HCT116 (cell line): ENCODE data around the gene TENM4. TPM values are rescaled to one million over a fixed set of nuclear protein-coding genes. Genes with fewer than 3 reads are reported as not detected.

Source experiments
- ATAC-seq: fragments of 200-7000 bp; cut with Tn5 transposase; 2 replicates; pipeline ENCODE4 v1.9.1; 2020; ENCODE audit warnings: mild to moderate bottlenecking, moderate library complexity
- BruUV-seq: library from RNA; stranded (reverse); fragments of 400-500 nt; replicated peaks from 2 replicates; lab custom pipeline; 2021; lab: Mats Ljungman, UMichigan
- CTCF ChIA-PET: fragments of 300-600 bp; sonication (Branson Sonifier 250); formaldehyde crosslinking; loops from one replicate; lab custom pipeline; 2021; ENCODE audit warnings: antibody characterized with exemption; lab: Charles Lee
- POLR2A ChIA-PET: fragments of 300-600, 350-600 bp; sonication (Branson Sonifier 250); formaldehyde crosslinking; loops from one replicate; lab custom pipeline; 2021; ENCODE audit warnings: antibody characterized with exemption; lab: Charles Lee
- RAD21 ChIA-PET, 2 experiments: fragments of 300-600 bp; sonication (Branson Sonifier 250); formaldehyde crosslinking; loops; one replicate each; lab custom pipeline; 2023; ENCODE audit warnings: low total read pairs in 2 of 2; ENCODE audit not compliant: uncharacterized antibody in 2 of 2, unreplicated experiment in 2 of 2, low non-redundant PET in 1 of 2; lab: Charles Lee
- DNase-seq: peaks from one replicate; pipeline ENCODE4 v3.0.0-alpha.2; 2010; ENCODE audit warnings: low read depth, low spot score
- H2AFZ ChIP-seq: fragments of 200-600 bp; shearing (Covaris generic), sonication (generic); 2 replicates; pipeline ENCODE4 v1.6.1; 2017; ENCODE audit warnings: low read depth, mixed run types, mixed read lengths, antibody characterized with exemption, low read length; ENCODE audit not compliant: poor library complexity, severe bottlenecking
- H3K27ac ChIP-seq: 2 replicates; pipeline ENCODE4 v1.5.1; 2012; ENCODE audit warnings: low read depth, low read length
- H3K27me3 ChIP-seq: fragments of 200-600 bp; sonication (generic); 2 replicates; pipeline ENCODE4 v1.6.1; 2016; ENCODE audit warnings: mixed run types, low read length, mixed read lengths; ENCODE audit not compliant: insufficient read depth
- H3K36me3 ChIP-seq, 2 experiments: fragments of 200-500 bp in 1 of 2; fragments of 200-600 bp in 1 of 2; sonication (Bioruptor generic) in 1 of 2; sonication (generic) in 1 of 2; 2 replicates each; pipeline versions ENCODE4 v1.5.1 to v1.6.1; 2014 to 2016; ENCODE audit warnings: low read length in 2 of 2, inconsistent platforms in 1 of 2, mixed read lengths in 1 of 2, mixed run types in 1 of 2; ENCODE audit not compliant: insufficient read depth in 2 of 2, control insufficient read depth in 1 of 2
- H3K4me1 ChIP-seq, 2 experiments: fragments of 200-600 bp in 1 of 2; sonication (generic) in 1 of 2; 2 replicates each; pipeline versions ENCODE4 v1.5.1 to v1.6.1; 2012 to 2017; ENCODE audit warnings: low read length in 2 of 2, inconsistent platforms in 1 of 2, mild to moderate bottlenecking in 1 of 2, mixed read lengths in 1 of 2, mixed run types in 1 of 2, moderate library complexity in 1 of 2; ENCODE audit not compliant: insufficient read depth in 2 of 2, control insufficient read depth in 1 of 2
- H3K4me2 ChIP-seq: fragments of 200-600 bp; sonication (generic); 2 replicates; pipeline ENCODE4 v1.6.1; 2017; ENCODE audit warnings: mixed run types, low read length, mixed read lengths
- H3K4me3 ChIP-seq, 2 experiments: fragments of 200-600 bp in 1 of 2; sonication (generic) in 1 of 2; replicated peaks in 1 of 2; 2 replicates each; pipeline ENCODE4 v1.5.1; 2011 to 2016; ENCODE audit warnings: low read length in 2 of 2, control low read depth in 1 of 2, low read depth in 1 of 2, mild to moderate bottlenecking in 1 of 2, mixed read lengths in 1 of 2, mixed run types in 1 of 2
- H3K79me2 ChIP-seq: fragments of 200-600 bp; sonication (generic); 2 replicates; pipeline ENCODE4 v1.6.1; 2017; ENCODE audit warnings: mild to moderate bottlenecking, mixed run types, low read length, moderate library complexity, mixed read lengths; ENCODE audit not compliant: insufficient read depth
- H3K9ac ChIP-seq: fragments of 200-600 bp; sonication (generic); 2 replicates; pipeline ENCODE4 v1.6.1; 2016; ENCODE audit warnings: low read length, mixed read lengths
- H3K9me2 ChIP-seq: fragments of 200-600 bp; sonication (generic), shearing (Covaris generic); 2 replicates; pipeline ENCODE4 v1.6.1; 2017; ENCODE audit warnings: mixed run types, mild to moderate bottlenecking, moderate library complexity; ENCODE audit not compliant: insufficient read depth
- H3K9me3 ChIP-seq, 2 experiments: fragments of 200-500 bp in 1 of 2; fragments of 200-600 bp in 1 of 2; sonication (Bioruptor generic) in 1 of 2; sonication (generic) in 1 of 2; 2 replicates each; pipeline ENCODE4 v1.6.1; 2014 to 2017; ENCODE audit warnings: low read length in 2 of 2, mixed read lengths in 2 of 2, inconsistent platforms in 1 of 2, low read depth in 1 of 2, mild to moderate bottlenecking in 1 of 2, mixed run types in 1 of 2, moderate library complexity in 1 of 2; ENCODE audit not compliant: control insufficient read depth in 1 of 2, insufficient read depth in 1 of 2
- H4K20me1 ChIP-seq: fragments of 200-600 bp; sonication (generic), shearing (Covaris generic); 2 replicates; pipeline ENCODE4 v1.6.1; 2017; ENCODE audit warnings: mixed run types, mild to moderate bottlenecking, moderate library complexity; ENCODE audit not compliant: insufficient read depth
- CEBPB ChIP-seq: IDR thresholded peaks from 2 replicates; pipeline ENCODE4 v1.6.1; 2012; ENCODE audit warnings: low read depth
- EGR1 ChIP-seq: IDR thresholded peaks from 2 replicates; pipeline ENCODE4 v1.6.1; 2012; ENCODE audit warnings: low read depth
- ELF1 ChIP-seq: IDR thresholded peaks from 2 replicates; pipeline ENCODE4 v1.6.1; 2012; ENCODE audit warnings: low read depth, borderline replicate concordance
- EZH2 ChIP-seq: fragments of 200-600 bp; sonication (generic); IDR thresholded peaks from 2 replicates; pipeline ENCODE4 v1.6.1; 2017; ENCODE audit warnings: antibody characterized with exemption, mixed run types
- FOSL1 ChIP-seq: IDR thresholded peaks from 2 replicates; pipeline ENCODE4 v1.6.1; 2012; ENCODE audit warnings: low read depth
- JUND ChIP-seq: IDR thresholded peaks from 2 replicates; pipeline ENCODE4 v1.6.1; 2012
- POLR2A ChIP-seq: IDR thresholded peaks from 2 replicates; pipeline ENCODE4 v1.7.0; 2011; ENCODE audit warnings: borderline replicate concordance; ENCODE audit not compliant: insufficient read depth, insufficient read length; ENCODE audit errors: extremely low read depth
- POLR2AphosphoS5 ChIP-seq: IDR thresholded peaks from 2 replicates; pipeline ENCODE4 v1.6.1; 2011; ENCODE audit warnings: mild to moderate bottlenecking, low read depth, low read length, moderate library complexity
- RAD21 ChIP-seq: IDR thresholded peaks from 2 replicates; pipeline ENCODE4 v1.6.1; 2012; ENCODE audit warnings: low read depth, mild to moderate bottlenecking
- REST ChIP-seq: IDR thresholded peaks from 2 replicates; pipeline ENCODE4 v1.6.1; 2012; ENCODE audit warnings: low read depth
- SIN3A ChIP-seq: IDR thresholded peaks from 2 replicates; pipeline ENCODE4 v1.6.1; 2012; ENCODE audit warnings: low read depth
- TCF7L2 ChIP-seq: IDR thresholded peaks from 2 replicates; pipeline ENCODE4 v1.7.0; 2011; ENCODE audit warnings: borderline replicate concordance, inconsistent platforms; ENCODE audit not compliant: insufficient read depth, insufficient read length; ENCODE audit errors: extremely low read depth
- YY1 ChIP-seq: IDR thresholded peaks from 2 replicates; pipeline ENCODE4 v1.6.1; 2011; ENCODE audit warnings: low read length, low read depth, moderate library complexity, mild to moderate bottlenecking; ENCODE audit not compliant: insufficient replicate concordance; ENCODE audit errors: extremely low read depth
- ZBTB33 ChIP-seq: IDR thresholded peaks from 2 replicates; pipeline ENCODE4 v1.6.1; 2011; ENCODE audit warnings: mild to moderate bottlenecking, low read length, moderate library complexity; ENCODE audit not compliant: insufficient replicate concordance; ENCODE audit errors: extremely low read depth
- ZFX ChIP-seq: fragments of 450-650 bp; IDR thresholded peaks from 2 replicates; pipeline ENCODE4 v1.6.1; 2017
- ZNF274 ChIP-seq: fragments of 200-500 bp; sonication (Bioruptor generic); IDR thresholded peaks from 2 replicates; pipeline ENCODE4 v1.6.1; 2014; ENCODE audit warnings: mild to moderate bottlenecking, low read depth, low read length, inconsistent platforms
- intact Hi-C: fragments of 100-400 bp; cut with micrococcal nuclease; formaldehyde crosslinking; loops from 2 replicates; pipeline ENCODE4 v1.10.0; 2022
- total RNA-seq: library from RNA; stranded (reverse); gene quantifications from one replicate; pipeline ENCODE4 v1.2.1, GENCODE V29; 2021; ENCODE audit not compliant: unreplicated experiment
- TF ChIP-seq, protein P1 (sequence below): IDR thresholded peaks from 2 replicates; pipeline ENCODE4 v1.6.1; 2012
- TF ChIP-seq, protein P2 (sequence below), 3 experiments: fragments of 200-600 bp in 1 of 3; sonication (generic) in 1 of 3; IDR thresholded peaks in 2 of 3; conservative IDR thresholded peaks in 1 of 3; 2 replicates each; pipeline ENCODE4 v1.5.1; 2012 to 2017; ENCODE audit warnings: low read depth in 2 of 3, low read length in 2 of 3, antibody characterized with exemption in 1 of 3, borderline replicate concordance in 1 of 3, control low read depth in 1 of 3, mild to moderate bottlenecking in 1 of 3, mixed read lengths in 1 of 3, mixed run types in 1 of 3, moderate library complexity in 1 of 3; ENCODE audit not compliant: insufficient read depth in 1 of 3

Gene TENM4
- total RNA-seq, 1 experiment from 2014 or later = 0.05 TPM

DNA sequence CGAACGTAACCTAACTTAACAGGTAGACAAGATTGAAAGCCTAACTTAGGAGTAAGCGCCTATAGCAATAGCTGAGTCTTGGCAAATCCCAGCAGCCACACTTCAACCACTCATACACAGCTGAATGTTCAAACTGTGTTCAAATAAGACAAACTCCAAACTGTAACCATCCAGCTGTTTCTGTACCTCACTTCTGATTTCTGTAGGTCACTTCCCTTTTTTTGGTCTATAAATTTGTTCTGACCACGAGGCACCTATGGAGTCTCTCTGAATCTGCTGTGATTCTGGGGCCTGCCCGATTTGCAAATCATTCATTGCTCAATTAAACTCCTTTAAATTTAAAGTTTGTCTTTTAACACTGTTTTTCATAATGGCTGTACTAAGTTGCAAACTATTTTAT, 8.2 kb upstream of the TENM4 start:
- TF ChIP-seq RAD21 (no peak), TCF7L2 (no peak), ELF1 (no peak), YY1 (no peak), REST (no peak), POLR2A (no peak), FOSL1 (no peak), ZBTB33 (no peak), EGR1 (no peak), CEBPB (no peak), EZH2 (no peak), JUND (no peak), SIN3A (no peak), ZNF274 (no peak), ZFX (no peak), POLR2AphosphoS5 (no peak)
- TF ChIP-seq, protein P1, sequence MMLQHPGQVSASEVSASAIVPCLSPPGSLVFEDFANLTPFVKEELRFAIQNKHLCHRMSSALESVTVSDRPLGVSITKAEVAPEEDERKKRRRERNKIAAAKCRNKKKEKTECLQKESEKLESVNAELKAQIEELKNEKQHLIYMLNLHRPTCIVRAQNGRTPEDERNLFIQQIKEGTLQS = no peak
- TF ChIP-seq, protein P2, sequence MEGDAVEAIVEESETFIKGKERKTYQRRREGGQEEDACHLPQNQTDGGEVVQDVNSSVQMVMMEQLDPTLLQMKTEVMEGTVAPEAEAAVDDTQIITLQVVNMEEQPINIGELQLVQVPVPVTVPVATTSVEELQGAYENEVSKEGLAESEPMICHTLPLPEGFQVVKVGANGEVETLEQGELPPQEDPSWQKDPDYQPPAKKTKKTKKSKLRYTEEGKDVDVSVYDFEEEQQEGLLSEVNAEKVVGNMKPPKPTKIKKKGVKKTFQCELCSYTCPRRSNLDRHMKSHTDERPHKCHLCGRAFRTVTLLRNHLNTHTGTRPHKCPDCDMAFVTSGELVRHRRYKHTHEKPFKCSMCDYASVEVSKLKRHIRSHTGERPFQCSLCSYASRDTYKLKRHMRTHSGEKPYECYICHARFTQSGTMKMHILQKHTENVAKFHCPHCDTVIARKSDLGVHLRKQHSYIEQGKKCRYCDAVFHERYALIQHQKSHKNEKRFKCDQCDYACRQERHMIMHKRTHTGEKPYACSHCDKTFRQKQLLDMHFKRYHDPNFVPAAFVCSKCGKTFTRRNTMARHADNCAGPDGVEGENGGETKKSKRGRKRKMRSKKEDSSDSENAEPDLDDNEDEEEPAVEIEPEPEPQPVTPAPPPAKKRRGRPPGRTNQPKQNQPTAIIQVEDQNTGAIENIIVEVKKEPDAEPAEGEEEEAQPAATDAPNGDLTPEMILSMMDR (IDR thresholded peaks at IDR 0.05 in 2 of 3, conservative IDR thresholded peaks at IDR 0.05 in 1 of 3; ENCODE audit: borderline replicate concordance in 1 of 3, insufficient read depth in 1 of 3, low read depth in 2 of 3, low read length in 2 of 3) = no peak
- no TSS peak for BruUV-seq
- Histone ChIP-seq H2AFZ (no peak overlapping the region), H4K20me1 (no peaks in the 10 kb centered on the region), H3K9me3 (no peaks in the 10 kb centered on the region), H3K4me3 (no peak overlapping the region), H3K79me2 (no peaks in the 10 kb centered on the region), H3K4me2 (no peak overlapping the region), H3K27me3 (no peaks in the 10 kb centered on the region), H3K27ac (no peak overlapping the region), H3K9ac (no peak overlapping the region), H3K36me3 (no peaks in the 10 kb centered on the region), H3K9me2 (no peaks in the 10 kb centered on the region), H3K4me1 (no peaks in the 10 kb centered on the region)
- no peak for ATAC-seq
- intact Hi-C loops = no loop called here
- ChIA-PET RAD21 (no interaction called here), CTCF (no interaction called here), POLR2A (no interaction called here)
- DNase-seq = no peak
